M059J (cell line): ENCODE results near the gene SMPD4. TPM values are rescaled to one million over a fixed set of nuclear protein-coding genes. Genes with fewer than 3 reads are reported as not detected.
"Not testable (repeated sequence)": the region's sequence is repeated elsewhere in the genome, so short reads cannot be mapped to it uniquely, and the experiment has no call there.

Experiments
- DNase-seq: peaks from one replicate; pipeline ENCODE4 v3.0.0-alpha.2; 2012; ENCODE audit warnings: low read depth
- total RNA-seq: library from RNA; depleted of rRNA; stranded (reverse); fragments of >200 nt; shearing (Covaris generic); gene quantifications from 2 replicates; pipeline ENCODE4 v1.2.3, GENCODE V29; 2014; rRNA removed

SMPD4 gene, protein sequence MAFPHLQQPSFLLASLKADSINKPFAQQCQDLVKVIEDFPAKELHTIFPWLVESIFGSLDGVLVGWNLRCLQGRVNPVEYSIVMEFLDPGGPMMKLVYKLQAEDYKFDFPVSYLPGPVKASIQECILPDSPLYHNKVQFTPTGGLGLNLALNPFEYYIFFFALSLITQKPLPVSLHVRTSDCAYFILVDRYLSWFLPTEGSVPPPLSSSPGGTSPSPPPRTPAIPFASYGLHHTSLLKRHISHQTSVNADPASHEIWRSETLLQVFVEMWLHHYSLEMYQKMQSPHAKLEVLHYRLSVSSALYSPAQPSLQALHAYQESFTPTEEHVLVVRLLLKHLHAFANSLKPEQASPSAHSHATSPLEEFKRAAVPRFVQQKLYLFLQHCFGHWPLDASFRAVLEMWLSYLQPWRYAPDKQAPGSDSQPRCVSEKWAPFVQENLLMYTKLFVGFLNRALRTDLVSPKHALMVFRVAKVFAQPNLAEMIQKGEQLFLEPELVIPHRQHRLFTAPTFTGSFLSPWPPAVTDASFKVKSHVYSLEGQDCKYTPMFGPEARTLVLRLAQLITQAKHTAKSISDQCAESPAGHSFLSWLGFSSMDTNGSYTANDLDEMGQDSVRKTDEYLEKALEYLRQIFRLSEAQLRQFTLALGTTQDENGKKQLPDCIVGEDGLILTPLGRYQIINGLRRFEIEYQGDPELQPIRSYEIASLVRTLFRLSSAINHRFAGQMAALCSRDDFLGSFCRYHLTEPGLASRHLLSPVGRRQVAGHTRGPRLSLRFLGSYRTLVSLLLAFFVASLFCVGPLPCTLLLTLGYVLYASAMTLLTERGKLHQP
- 24.2 and 35.0 TPM in 2 replicates for total RNA-seq

GRCh38 chr2:130181325-130181879, at the start of gene SMPD4:
SMPD4 (minus strand) TSS chr2:130181602; CDS start chr2:130176592, 5,010 bp downstream.
- peak; percentile 94 for DNase-seq

- not testable (repeated sequence) for DNase-seq
These were observed 49.5 kb upstream of the SMPD4 start for GRCh38 chr2:130230907-130231306.

DNA sequence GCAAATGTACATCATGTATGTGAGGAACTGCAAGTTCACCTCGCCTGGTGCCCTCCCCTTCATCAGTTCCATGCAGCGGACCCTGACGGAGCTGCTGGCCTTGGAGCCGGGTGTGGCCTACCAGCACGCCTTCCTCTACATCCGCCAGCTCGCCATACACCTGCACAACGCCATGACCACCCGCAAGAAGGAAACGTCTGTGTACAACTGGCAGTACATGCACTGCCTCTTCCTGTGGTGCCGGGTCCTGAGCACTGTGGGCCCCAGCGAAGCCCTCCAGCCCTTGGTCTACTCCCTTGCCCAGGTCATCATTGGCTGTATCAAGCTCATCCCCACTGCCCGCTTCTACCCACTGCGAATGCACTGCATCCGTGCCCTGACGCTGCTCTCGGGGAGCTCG, 49.0 kb upstream of the SMPD4 start:
- not testable (repeated sequence) for DNase-seq

DNA sequence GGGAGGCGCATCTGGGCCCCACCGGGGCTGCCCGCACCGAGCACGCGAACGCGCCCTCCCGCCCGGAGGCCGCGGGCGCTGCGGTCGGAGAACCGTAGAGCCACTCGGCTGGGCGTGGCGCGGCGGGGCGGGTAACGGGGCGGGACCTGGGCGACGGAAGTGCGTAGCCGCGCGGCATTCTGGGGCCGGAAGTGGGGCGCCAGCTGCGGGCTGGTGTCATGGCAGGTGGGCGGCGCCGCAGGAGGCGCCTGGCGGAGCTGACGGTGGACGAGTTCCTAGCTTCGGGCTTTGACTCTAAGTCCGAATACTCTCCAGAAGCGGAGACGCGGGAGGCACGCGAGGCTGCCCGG, 47.7 kb upstream of the SMPD4 start:
- DNase-seq: not testable (repeated sequence)

DNA sequence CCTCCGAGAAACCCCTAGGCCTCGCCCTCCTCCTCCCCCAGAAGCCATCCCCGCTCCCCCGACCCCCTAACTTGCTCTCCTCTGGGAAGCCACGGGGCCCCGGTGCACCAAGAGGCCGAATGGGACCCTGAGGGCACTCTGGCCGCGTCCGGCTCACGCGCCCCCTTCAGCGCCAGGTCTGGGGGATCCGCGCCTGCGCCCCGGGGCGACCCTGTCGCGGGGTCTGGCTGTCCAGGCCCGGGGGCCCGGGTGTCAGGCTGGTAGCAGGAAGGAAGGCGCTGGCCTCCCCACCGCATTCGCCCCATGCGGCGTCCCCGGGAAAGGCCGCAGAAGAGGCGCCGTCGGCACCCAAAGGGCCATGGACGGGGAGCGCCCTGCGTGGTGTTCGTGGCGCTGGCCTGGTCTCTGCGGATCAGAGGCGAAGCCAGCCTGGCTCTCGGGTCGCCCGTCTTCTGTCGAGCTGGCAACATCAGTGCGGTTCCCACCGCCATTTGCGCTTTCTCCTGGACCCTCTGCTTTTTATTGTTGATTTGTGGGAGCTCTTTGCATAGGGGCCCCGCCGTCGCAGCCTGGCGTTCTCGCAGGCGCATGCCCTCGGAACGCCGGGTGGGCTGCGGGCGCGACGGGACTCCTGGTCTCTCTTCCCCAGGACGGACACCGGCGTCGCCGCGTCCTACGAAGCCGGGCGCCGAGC, 47.2 kb upstream of the SMPD4 start:
- DNase-seq: not testable (repeated sequence)

- not testable (repeated sequence) for DNase-seq
These were observed 46.6 kb upstream of the SMPD4 start for GRCh38 chr2:130228005-130228404.

DNA sequence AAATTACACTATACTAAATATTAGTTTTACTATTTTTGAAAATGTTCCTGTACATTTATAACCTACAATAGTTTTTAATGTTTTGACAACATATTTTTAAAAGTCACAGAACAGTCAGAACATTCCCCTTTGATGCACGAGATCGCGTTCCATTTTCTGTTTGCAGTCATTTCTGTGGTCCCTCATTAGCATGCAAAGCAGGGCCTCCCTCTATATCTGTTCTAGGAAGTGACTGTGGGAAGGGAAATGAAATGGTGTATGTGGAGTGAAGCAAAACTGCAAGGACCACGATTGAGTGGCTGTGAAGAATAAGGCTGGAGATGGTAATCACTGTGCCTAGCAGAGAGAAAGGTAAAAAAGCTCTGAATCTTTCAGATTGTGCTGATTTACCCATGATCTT, 41.1 kb upstream of the SMPD4 start:
- DNase-seq: not testable (repeated sequence)

DNA sequence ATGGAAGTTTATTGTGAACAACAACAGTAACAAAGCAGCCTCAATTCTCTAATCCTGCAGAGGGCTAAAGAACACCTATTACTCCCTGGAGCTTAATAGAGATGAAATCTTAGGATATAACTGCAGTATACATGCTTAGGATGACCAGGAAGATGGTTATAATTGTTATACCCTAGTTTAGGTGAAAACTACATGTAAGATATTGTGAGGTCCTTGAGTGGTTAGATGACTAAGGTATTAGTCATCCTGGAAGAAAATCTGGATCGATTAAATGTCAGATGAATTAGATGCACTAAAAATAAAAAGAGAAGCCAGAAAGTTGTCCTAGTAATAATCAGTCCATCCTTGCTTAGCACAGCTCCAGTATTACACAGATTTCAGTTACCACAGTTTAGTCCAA, 39.1 kb upstream of the SMPD4 start:
- not testable (repeated sequence) for DNase-seq

- DNase-seq: not testable (repeated sequence)
These were observed 37.7 kb upstream of the SMPD4 start for GRCh38 chr2:130219147-130219546.

GRCh38 chr2:130207051-130207450, 25.6 kb upstream of the SMPD4 start:
- not testable (repeated sequence) for DNase-seq

DNA sequence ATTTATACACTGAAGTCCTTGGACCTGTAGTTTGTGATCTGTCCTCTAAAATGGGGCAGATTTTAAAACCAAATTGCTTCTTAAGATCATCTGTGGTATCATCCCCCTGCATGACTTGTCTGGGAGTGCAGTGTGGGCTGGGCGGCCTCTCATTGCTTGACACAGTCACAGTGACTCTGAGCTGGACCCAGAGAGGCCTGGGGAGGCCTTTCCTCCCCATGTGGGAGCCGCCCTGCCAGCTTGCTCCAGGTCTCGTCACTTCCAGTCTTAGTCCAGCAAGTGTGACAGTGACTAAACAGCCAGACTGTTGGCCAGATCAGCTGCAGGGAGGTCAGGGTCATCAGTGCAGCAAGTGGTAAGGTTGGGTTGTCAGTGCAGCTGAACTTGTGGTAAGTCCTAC, 21.7 kb upstream of the SMPD4 start:
- not testable (repeated sequence) for DNase-seq

- DNase-seq: not testable (repeated sequence)
These were observed 21.1 kb upstream of the SMPD4 start for GRCh38 chr2:130202518-130202917.

GRCh38 chr2:130198343-130198742, 16.9 kb upstream of the SMPD4 start, which contains the start of gene TUBA3E:
TUBA3E (minus strand) TSS chr2:130198439; CDS start chr2:130198360, 79 bp downstream.
- no peak for DNase-seq

DNA sequence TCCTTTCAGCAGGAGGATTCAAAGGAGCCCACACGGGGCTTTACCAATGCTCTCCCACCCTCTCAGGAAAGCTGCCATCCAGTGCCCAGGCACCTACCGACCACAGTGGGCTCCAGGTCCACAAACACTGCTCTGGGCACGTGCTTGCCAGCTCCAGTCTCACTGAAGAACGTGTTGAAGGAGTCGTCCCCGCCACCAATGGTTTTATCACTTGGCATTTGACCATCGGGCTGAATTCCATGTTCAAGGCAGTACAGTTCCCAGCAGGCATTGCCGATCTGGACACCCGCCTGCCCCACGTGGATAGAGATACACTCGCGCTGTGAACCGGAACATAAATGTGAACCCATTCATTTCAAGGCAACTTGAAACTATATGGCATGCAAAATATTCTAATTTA, 14.7 kb upstream of the SMPD4 start:
- not testable (repeated sequence) for DNase-seq

DNA sequence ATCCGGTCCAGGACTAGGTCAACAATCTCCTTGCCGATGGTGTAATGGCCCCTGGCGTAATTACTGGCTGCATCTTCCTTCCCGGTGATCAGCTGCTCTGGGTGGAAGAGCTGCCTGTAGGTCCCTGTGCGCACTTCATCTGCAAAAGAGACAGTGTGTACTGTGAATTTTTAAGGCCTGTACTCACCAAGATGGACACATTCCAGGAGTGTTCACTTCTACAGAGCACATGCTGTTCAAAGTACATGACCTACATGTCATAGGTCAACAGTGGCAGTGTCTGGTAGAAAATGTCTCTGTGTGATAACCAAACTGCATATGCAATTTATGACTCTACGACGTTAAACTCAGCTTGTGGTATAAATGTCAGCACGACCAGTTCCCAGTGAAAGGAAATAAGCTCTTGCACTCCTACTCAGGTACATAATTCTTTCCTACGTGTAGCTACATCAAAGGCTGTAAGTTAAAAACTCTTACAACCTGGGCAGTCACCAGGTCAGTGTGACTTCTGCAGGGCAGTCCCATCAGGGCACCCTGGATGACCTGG, 13.8 kb upstream of the SMPD4 start:
- DNase-seq: not testable (repeated sequence)

DNA sequence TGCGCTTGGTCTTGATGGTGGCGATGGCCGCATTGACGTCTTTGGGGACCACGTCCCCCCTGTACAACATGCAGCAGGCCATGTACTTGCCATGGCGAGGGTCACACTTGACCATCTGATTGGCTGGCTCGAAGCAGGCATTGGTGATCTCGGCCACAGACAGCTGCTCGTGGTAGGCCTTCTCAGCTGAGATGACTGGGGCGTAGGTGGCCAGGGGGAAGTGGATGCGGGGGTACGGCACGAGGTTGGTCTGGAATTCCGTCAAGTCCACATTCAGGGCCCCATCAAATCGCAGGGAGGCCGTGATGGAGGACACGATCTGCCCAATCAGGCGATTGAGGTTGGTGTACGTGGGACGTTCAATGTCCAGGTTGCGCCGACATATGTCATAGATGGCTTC, 12.4 kb upstream of the SMPD4 start:
- not testable (repeated sequence) for DNase-seq

GRCh38 chr2:130192451-130192850, 11.0 kb upstream of the SMPD4 start:
- DNase-seq: peak; percentile 8

DNA sequence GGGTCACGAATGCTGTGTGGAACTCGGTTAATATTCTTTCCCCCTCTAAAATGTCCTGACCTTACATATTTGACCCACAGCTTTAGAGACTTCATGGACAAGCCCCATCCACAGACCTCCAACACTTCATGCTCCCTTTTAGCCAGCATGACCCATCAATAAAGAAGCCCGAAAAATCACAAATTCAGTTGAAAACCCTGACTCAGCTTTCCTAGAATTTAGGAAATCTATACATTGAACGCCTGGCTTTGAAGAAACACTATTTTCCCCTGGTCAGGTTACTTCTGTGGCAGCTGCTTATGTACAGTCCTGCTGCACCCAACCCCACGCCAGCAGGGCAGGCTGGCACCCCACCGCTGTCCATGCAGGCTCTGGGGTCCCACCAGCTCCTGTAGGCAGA, 9.9 kb upstream of the SMPD4 start:
- not testable (repeated sequence) for DNase-seq

DNA sequence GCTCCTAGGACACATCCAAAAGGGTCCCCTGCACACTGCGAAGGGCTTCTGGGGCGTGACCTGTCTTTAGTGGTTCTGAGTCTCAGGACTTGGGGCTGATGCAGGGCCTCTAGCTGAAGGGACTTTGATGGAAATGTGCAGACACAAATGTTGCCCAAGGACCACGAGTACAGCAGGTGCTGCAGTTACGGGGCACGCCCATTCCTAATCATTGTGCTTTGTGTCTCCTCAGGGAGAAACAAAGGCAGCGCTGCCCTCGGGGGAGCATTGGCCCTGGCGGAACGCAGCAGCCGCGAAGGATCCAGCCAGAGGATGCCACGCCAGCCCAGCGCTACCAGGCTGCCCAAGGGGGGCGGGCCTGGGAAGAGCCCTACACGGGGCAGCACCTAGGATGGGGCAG, 8.8 kb upstream of the SMPD4 start:
- no peak for DNase-seq

- DNase-seq: not testable (repeated sequence)
These were observed 7.6 kb upstream of the SMPD4 start for GRCh38 chr2:130188958-130189357.
